HEK293 (cell line): Measurements from ENCODE around the gene MTOR.

Experiments
- KLF10 ChIP-seq: fragments of 450-650 bp; IDR thresholded peaks from 2 replicates; pipeline ENCODE4 v1.5.1; 2018; ENCODE audit warnings: missing biosample characterization, mild to moderate bottlenecking, missing genetic modification characterization
- KLF9 ChIP-seq: fragments of 450-650 bp; formaldehyde crosslinking; IDR thresholded peaks from 2 replicates; pipeline ENCODE4 v1.5.1; 2016; ENCODE audit warnings: missing biosample characterization, missing genetic modification characterization, low read depth
- MZF1 ChIP-seq: fragments of 450-650 bp; formaldehyde crosslinking; IDR thresholded peaks from 2 replicates; pipeline ENCODE4 v1.5.1; 2017; ENCODE audit warnings: missing biosample characterization, missing genetic modification characterization, borderline replicate concordance
- RBAK ChIP-seq: fragments of 450-650 bp; formaldehyde crosslinking; IDR thresholded peaks from 2 replicates; pipeline ENCODE4 v1.5.1; 2016; ENCODE audit warnings: missing biosample characterization, missing genetic modification characterization
- YY1 ChIP-seq: fragments of 450-650 bp; formaldehyde crosslinking; IDR thresholded peaks from 2 replicates; pipeline ENCODE4 v1.5.1; 2018; ENCODE audit warnings: missing biosample characterization, missing genetic modification characterization
- ZBTB21 ChIP-seq: fragments of 450-650 bp; formaldehyde crosslinking; IDR thresholded peaks from 2 replicates; pipeline ENCODE4 v1.5.1; 2017; ENCODE audit warnings: missing biosample characterization, missing genetic modification characterization
- ZBTB48 ChIP-seq: fragments of 450-650 bp; formaldehyde crosslinking; IDR thresholded peaks from 2 replicates; pipeline ENCODE4 v1.5.1; 2016; ENCODE audit warnings: missing biosample characterization, missing genetic modification characterization
- ZNF10 ChIP-seq: fragments of 450-650 bp; formaldehyde crosslinking; IDR thresholded peaks from 2 replicates; pipeline ENCODE4 v1.5.1; 2017; ENCODE audit warnings: missing biosample characterization, missing genetic modification characterization
- ZNF132 ChIP-seq: fragments of 450-650 bp; formaldehyde crosslinking; IDR thresholded peaks from 2 replicates; pipeline ENCODE4 v1.5.1; 2017; ENCODE audit warnings: missing biosample characterization, missing genetic modification characterization, borderline replicate concordance
- ZNF146 ChIP-seq: fragments of 450-650 bp; formaldehyde crosslinking; IDR thresholded peaks from 2 replicates; pipeline ENCODE4 v1.5.1; 2016; ENCODE audit warnings: missing biosample characterization, missing genetic modification characterization
- ZNF169 ChIP-seq: fragments of 450-650 bp; formaldehyde crosslinking; IDR thresholded peaks from 2 replicates; pipeline ENCODE4 v1.5.1; 2016; ENCODE audit warnings: missing biosample characterization, missing genetic modification characterization
- ZNF19 ChIP-seq: fragments of 450-650 bp; formaldehyde crosslinking; IDR thresholded peaks from 2 replicates; pipeline ENCODE4; 2016; ENCODE audit warnings: missing biosample characterization, missing genetic modification characterization, low read depth
- ZNF2 ChIP-seq: fragments of 450-650 bp; formaldehyde crosslinking; IDR thresholded peaks from 2 replicates; pipeline ENCODE4 v1.5.1; 2016; ENCODE audit warnings: missing biosample characterization, missing genetic modification characterization
- ZNF211 ChIP-seq: fragments of 450-650 bp; formaldehyde crosslinking; IDR thresholded peaks from 2 replicates; pipeline ENCODE4 v1.5.1; 2016; ENCODE audit warnings: low read depth, missing biosample characterization, missing genetic modification characterization
- ZNF266 ChIP-seq: fragments of 450-650 bp; formaldehyde crosslinking; IDR thresholded peaks from 2 replicates; pipeline ENCODE4 v1.5.1; 2016; ENCODE audit warnings: missing biosample characterization, missing genetic modification characterization, low read depth
- ZNF366 ChIP-seq: fragments of 450-650 bp; formaldehyde crosslinking; conservative IDR thresholded peaks from 2 replicates; pipeline ENCODE4 v1.5.1; 2016; ENCODE audit warnings: missing biosample characterization, missing genetic modification characterization
- ZNF423 ChIP-seq: fragments of 450-650 bp; formaldehyde crosslinking; IDR thresholded peaks from 2 replicates; pipeline ENCODE4 v1.5.1; 2016; ENCODE audit warnings: missing biosample characterization, missing genetic modification characterization
- ZNF433 ChIP-seq: fragments of 450-650 bp; formaldehyde crosslinking; IDR thresholded peaks from 2 replicates; pipeline ENCODE4 v1.5.1; 2016; ENCODE audit warnings: missing biosample characterization, missing genetic modification characterization, low read depth
- ZNF521 ChIP-seq: fragments of 450-650 bp; formaldehyde crosslinking; IDR thresholded peaks from 2 replicates; pipeline ENCODE4 v1.5.1; 2017; ENCODE audit warnings: missing biosample characterization, mild to moderate bottlenecking, missing genetic modification characterization
- ZNF560 ChIP-seq: fragments of 450-650 bp; formaldehyde crosslinking; IDR thresholded peaks from 2 replicates; pipeline ENCODE4 v1.5.1; 2017; ENCODE audit warnings: missing biosample characterization, missing genetic modification characterization, borderline replicate concordance
- ZNF677 ChIP-seq: fragments of 450-650 bp; IDR thresholded peaks from 2 replicates; pipeline ENCODE4 v1.5.0; 2018; ENCODE audit warnings: missing biosample characterization, mild to moderate bottlenecking, missing genetic modification characterization, moderate library complexity
- ZNF785 ChIP-seq: fragments of 450-650 bp; formaldehyde crosslinking; IDR thresholded peaks from 2 replicates; pipeline ENCODE4 v1.5.1; 2016; ENCODE audit warnings: missing biosample characterization, missing genetic modification characterization
- ZNF791 ChIP-seq: fragments of 450-650 bp; formaldehyde crosslinking; IDR thresholded peaks from 2 replicates; pipeline ENCODE4 v1.5.1; 2016; ENCODE audit warnings: missing biosample characterization, missing genetic modification characterization
- ZNF792 ChIP-seq: fragments of 450-650 bp; formaldehyde crosslinking; IDR thresholded peaks from 2 replicates; pipeline ENCODE4 v1.5.1; 2016; ENCODE audit warnings: missing biosample characterization, missing genetic modification characterization
- ZNF830 ChIP-seq: fragments of 450-650 bp; IDR thresholded peaks from 2 replicates; pipeline ENCODE4 v1.5.0; 2018; ENCODE audit warnings: missing biosample characterization, missing genetic modification characterization, low read depth, mild to moderate bottlenecking, moderate library complexity
- ZNF837 ChIP-seq: fragments of 450-650 bp; formaldehyde crosslinking; IDR thresholded peaks from 2 replicates; pipeline ENCODE4 v1.5.1; 2016; ENCODE audit warnings: missing biosample characterization, missing genetic modification characterization
- TF ChIP-seq, protein P1 (sequence below): fragments of 450-650 bp; formaldehyde crosslinking; IDR thresholded peaks from 2 replicates; pipeline ENCODE4; 2016; ENCODE audit warnings: missing biosample characterization, missing genetic modification characterization
- TF ChIP-seq, protein P2 (sequence below): fragments of 450-650 bp; formaldehyde crosslinking; IDR thresholded peaks from 2 replicates; pipeline ENCODE4 v1.5.1; 2016; ENCODE audit warnings: missing biosample characterization, missing genetic modification characterization
- TF ChIP-seq, protein P3 (sequence below): fragments of 450-650 bp; formaldehyde crosslinking; IDR thresholded peaks from 2 replicates; pipeline ENCODE4 v1.5.1; 2017; ENCODE audit warnings: missing biosample characterization, mild to moderate bottlenecking, missing genetic modification characterization, moderate library complexity
- TF ChIP-seq, protein P4 (sequence below): fragments of 450-650 bp; formaldehyde crosslinking; IDR thresholded peaks from 2 replicates; pipeline ENCODE4 v1.5.1; 2016; ENCODE audit warnings: missing biosample characterization, missing genetic modification characterization
- TF ChIP-seq, protein P5 (sequence below): fragments of 450-650 bp; formaldehyde crosslinking; IDR thresholded peaks from 2 replicates; pipeline ENCODE4 v1.5.1; 2016; ENCODE audit warnings: missing biosample characterization, missing genetic modification characterization

The MTOR gene

DNA sequence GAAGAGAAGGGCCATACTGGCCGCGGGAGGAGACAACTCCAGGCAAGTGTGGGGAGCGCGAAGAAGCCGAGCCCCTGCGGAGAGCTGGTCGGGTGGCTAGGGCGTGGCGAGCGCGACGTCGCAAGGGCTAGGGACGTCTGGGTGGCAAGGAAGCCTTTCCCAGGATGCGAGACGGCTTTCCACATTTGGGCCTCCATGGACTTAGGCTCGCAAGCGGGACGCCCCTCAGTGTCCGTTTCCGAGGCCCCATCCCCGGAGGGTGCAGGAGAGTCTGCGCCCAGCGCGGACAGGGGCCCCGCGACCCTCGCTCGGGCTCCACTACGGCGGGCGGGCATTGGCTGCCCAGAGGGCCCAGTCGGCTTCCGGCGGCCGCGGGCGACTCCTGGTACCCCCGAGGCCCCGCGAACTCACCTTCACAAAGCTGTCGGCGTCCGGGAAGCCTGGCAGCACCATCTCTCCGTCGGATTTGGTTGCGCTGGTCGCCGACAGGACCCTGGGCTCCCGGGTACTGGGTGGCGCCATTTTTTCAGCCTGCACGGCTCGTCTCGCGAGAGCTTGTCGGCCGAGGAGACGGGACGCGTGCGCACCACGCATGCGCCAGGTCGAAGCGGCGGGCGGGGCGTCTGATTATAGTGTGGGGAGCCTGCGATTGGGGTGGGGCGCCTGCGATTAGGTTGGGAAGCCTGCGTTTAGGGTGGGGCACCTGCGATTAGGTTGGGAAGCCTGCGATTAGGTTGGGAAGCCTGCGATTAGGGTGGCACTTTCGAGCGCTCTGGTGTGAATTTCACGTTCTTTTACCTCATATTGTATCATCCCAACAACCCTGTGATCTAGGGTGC, 162.8 kb downstream of the MTOR start, which contains the start of gene EXOSC10 (continued):
- TF ChIP-seq, protein P1, sequence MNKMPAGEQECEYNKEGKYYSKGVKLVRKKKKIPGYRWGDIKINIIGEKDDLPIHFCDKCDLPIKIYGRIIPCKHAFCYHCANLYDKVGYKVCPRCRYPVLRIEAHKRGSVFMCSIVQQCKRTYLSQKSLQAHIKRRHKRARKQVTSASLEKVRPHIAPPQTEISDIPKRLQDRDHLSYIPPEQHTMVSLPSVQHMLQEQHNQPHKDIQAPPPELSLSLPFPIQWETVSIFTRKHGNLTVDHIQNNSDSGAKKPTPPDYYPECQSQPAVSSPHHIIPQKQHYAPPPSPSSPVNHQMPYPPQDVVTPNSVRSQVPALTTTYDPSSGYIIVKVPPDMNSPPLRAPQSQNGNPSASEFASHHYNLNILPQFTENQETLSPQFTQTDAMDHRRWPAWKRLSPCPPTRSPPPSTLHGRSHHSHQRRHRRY (tag by site-specific recombination) = no peak
- no peak for TF ChIP-seq ZNF10 (tag by site-specific recombination)
- TF ChIP-seq ZNF791 (tag by site-specific recombination) = no peak
- TF ChIP-seq ZNF169 (tag by site-specific recombination) = no peak
- TF ChIP-seq KLF10 (tag by site-specific recombination) = 0 out of 2 replicates have a peak, but pooled peaks have one; percentile 10
- TF ChIP-seq ZBTB21 (tag by site-specific recombination) = no peak
- no peak for TF ChIP-seq ZNF19 (tag by site-specific recombination)
- TF ChIP-seq, protein P2, sequence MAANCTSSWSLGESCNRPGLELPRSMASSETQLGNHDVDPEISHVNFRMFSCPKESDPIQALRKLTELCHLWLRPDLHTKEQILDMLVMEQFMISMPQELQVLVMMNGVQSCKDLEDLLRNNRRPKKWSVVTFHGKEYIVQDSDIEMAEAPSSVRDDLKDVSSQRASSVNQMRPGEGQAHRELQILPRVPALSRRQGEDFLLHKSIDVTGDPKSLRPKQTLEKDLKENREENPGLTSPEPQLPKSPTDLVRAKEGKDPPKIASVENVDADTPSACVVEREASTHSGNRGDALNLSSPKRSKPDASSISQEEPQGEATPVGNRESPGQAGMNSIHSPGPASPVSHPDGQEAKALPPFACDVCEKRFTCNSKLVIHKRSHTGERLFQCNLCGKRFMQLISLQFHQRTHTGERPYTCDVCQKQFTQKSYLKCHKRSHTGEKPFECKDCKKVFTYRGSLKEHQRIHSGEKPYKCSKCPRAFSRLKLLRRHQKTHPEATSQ (tag by site-specific recombination) = no peak; the same call in 1 of the 2 replicates
- TF ChIP-seq, protein P3, sequence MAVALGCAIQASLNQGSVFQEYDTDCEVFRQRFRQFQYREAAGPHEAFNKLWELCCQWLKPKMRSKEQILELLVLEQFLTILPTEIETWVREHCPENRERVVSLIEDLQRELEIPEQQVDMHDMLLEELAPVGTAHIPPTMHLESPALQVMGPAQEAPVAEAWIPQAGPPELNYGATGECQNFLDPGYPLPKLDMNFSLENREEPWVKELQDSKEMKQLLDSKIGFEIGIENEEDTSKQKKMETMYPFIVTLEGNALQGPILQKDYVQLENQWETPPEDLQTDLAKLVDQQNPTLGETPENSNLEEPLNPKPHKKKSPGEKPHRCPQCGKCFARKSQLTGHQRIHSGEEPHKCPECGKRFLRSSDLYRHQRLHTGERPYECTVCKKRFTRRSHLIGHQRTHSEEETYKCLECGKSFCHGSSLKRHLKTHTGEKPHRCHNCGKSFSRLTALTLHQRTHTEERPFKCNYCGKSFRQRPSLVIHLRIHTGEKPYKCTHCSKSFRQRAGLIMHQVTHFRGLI = no peak
- TF ChIP-seq ZNF830 (tag by site-specific recombination) = no peak
- no peak for TF ChIP-seq ZNF785 (tag by site-specific recombination)
- TF ChIP-seq ZBTB48 (tag by site-specific recombination) = peak; percentile 92
- TF ChIP-seq ZNF837 (tag by site-specific recombination) = no peak
- no peak for TF ChIP-seq ZNF792 (tag by site-specific recombination)
- no peak for TF ChIP-seq ZNF677 (tag by site-specific recombination)
- no peak for TF ChIP-seq ZNF560 (tag by site-specific recombination)
- no peak for TF ChIP-seq ZNF433
- TF ChIP-seq YY1 (tag by site-specific recombination) = peak; percentile 95
- TF ChIP-seq RBAK (tag by site-specific recombination) = no peak
- TF ChIP-seq ZNF211 (tag by site-specific recombination) = no peak
- TF ChIP-seq MZF1 (tag by site-specific recombination) = no peak
- TF ChIP-seq KLF9 (tag by site-specific recombination) = peak; percentile 33; the same call in 1 of the 2 replicates
- no peak for TF ChIP-seq ZNF366
- no peak for TF ChIP-seq ZNF132
- TF ChIP-seq, protein P4, sequence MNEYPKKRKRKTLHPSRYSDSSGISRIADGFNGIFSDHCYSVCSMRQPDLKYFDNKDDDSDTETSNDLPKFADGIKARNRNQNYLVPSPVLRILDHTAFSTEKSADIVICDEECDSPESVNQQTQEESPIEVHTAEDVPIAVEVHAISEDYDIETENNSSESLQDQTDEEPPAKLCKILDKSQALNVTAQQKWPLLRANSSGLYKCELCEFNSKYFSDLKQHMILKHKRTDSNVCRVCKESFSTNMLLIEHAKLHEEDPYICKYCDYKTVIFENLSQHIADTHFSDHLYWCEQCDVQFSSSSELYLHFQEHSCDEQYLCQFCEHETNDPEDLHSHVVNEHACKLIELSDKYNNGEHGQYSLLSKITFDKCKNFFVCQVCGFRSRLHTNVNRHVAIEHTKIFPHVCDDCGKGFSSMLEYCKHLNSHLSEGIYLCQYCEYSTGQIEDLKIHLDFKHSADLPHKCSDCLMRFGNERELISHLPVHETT (tag by site-specific recombination) = no peak
- TF ChIP-seq, protein P5, sequence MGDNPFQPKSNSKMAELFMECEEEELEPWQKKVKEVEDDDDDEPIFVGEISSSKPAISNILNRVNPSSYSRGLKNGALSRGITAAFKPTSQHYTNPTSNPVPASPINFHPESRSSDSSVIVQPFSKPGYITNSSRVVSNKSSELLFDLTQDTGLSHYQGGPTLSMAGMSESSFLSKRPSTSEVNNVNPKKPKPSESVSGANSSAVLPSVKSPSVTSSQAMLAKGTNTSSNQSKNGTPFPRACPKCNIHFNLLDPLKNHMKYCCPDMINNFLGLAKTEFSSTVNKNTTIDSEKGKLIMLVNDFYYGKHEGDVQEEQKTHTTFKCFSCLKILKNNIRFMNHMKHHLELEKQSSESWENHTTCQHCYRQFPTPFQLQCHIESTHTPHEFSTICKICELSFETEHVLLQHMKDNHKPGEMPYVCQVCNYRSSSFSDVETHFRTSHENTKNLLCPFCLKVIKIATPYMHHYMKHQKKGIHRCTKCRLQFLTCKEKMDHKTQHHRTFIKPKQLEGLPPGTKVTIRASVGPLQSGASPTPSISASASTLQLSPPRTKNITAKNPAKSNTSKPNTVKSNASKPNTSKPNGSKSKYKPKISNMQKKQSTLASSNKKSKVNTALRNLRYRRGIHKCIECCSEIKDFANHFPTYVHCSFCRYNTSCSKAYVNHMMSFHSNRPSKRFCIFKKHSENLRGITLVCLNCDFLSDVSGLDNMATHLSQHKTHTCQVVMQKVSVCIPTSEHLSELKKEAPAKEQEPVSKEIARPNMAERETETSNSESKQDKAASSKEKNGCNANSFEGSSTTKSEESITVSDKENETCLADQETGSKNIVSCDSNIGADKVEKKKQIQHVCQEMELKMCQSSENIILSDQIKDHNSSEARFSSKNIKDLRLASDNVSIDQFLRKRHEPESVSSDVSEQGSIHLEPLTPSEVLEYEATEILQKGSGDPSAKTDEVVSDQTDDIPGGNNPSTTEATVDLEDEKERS (tag by site-specific recombination) = no peak
- TF ChIP-seq ZNF423 (tag by site-specific recombination) = peak; percentile 62; the same call in 1 of the 2 replicates
- 0 out of 2 replicates have a peak, but pooled peaks have one; percentile 46 for TF ChIP-seq ZNF2 (tag by site-specific recombination)
- no peak for TF ChIP-seq ZNF266 (tag by site-specific recombination)
- no peak for TF ChIP-seq ZNF521 (tag by site-specific recombination)
- TF ChIP-seq ZNF146 = no peak
